ENCODE results near the gene RAI1.

DNA sequence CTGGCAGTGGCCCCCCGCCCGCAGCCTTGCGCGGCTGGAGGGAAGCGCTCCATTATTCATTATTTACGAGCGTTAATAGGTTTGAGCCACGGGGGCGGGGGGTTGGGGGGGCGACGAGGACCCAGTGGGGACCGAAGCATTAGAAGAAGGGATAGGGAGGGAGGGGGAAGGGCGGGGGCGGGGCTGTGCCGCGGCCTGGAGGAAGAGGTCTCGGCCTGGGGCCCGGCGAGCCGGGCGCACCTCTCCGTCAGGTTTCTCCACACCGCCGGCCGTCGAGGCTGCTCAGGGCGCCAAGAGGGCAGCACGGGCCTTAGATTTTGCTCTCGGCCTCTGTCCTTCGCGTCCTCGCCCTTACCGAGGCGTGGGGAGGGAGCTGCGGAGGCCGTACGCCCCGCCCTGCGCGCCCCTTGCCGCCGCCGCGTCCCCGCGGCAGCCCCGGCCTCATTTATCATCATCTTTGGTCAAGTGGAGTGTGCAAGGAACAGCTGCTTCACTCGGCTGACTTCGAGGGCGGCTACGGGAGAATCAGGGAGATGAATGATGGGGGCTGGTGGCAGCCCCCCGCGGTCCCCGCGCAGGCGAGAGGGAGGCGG, 101.4 kb downstream of the RAI1 start:
- TF ChIP-seq PML (IDR thresholded peaks at IDR 0.05; ENCODE audit: low read length) (no peak), RCOR1 (conservative IDR thresholded peaks at IDR 0.05; ENCODE audit: low read depth, low read length) (no peak), RBBP5 (conservative IDR thresholded peaks at IDR 0.05) (no peak), POLR2A (IDR thresholded peaks at IDR 0.05; ENCODE audit: low read depth, low read length) (no peak), EZH2 (IDR thresholded peaks at IDR 0.05; ENCODE audit: borderline replicate concordance, control insufficient read depth, low read depth, low read length) (no peak), JUND (IDR thresholded peaks at IDR 0.05; ENCODE audit: low read depth, low read length) (no peak), RAD21 (IDR thresholded peaks at IDR 0.05; ENCODE audit: insufficient read depth, low read depth, low read length) (no peak), CTCF (IDR thresholded peaks at IDR 0.05 in 2 of 3, conservative IDR thresholded peaks at IDR 0.05 in 1 of 3; ENCODE audit: control insufficient read depth in 2 of 3, extremely low read depth in 1 of 3, insufficient read depth in 1 of 3, low read depth in 3 of 3, low read length in 3 of 3) (no peak), POLR2AphosphoS5 (IDR thresholded peaks at IDR 0.05; ENCODE audit: low read length) (no peak)
- TF ChIP-seq, protein P1, sequence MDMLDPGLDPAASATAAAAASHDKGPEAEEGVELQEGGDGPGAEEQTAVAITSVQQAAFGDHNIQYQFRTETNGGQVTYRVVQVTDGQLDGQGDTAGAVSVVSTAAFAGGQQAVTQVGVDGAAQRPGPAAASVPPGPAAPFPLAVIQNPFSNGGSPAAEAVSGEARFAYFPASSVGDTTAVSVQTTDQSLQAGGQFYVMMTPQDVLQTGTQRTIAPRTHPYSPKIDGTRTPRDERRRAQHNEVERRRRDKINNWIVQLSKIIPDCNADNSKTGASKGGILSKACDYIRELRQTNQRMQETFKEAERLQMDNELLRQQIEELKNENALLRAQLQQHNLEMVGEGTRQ (IDR thresholded peaks at IDR 0.05; ENCODE audit: borderline replicate concordance, low read depth, low read length), result no peak
